Cardiac muscle cell (in vitro differentiated cells and primary cell): ENCODE measurements around the gene TESK1. TPM values are rescaled to one million over a fixed set of nuclear protein-coding genes. Genes with fewer than 3 reads are reported as not detected.

Source experiments
- DNase-seq, 2 donors: peaks; one replicate each; pipeline versions ENCODE4 v3.0.0 to v3.0.0-alpha.2; 2010 to 2017; ENCODE audit warnings: low read depth in 1 of 2, low spot score in 1 of 2
- H3K27ac ChIP-seq: fragments of 200-600 bp; sonication (generic); 2 replicates; pipeline ENCODE4 v1.5.1; 2016
- H3K27me3 ChIP-seq: fragments of 200-600 bp; sonication (generic); 2 replicates; pipeline ENCODE4 v1.6.0; 2016; ENCODE audit warnings: control low read depth
- H3K36me3 ChIP-seq: fragments of 200-600 bp; sonication (generic); 2 replicates; pipeline ENCODE4 v1.5.1; 2016; ENCODE audit warnings: control low read depth
- H3K4me1 ChIP-seq: fragments of 200-600 bp; sonication (generic); 2 replicates; pipeline ENCODE4 v1.8.1; 2017; ENCODE audit warnings: low read depth, mild to moderate bottlenecking, mixed run types
- H3K4me3 ChIP-seq: fragments of 200-600 bp; sonication (generic); 2 replicates; pipeline ENCODE4 v1.5.1; 2016; ENCODE audit warnings: mild to moderate bottlenecking
- H3K9me3 ChIP-seq: fragments of 200-600 bp; sonication (generic); 2 replicates; pipeline ENCODE4 v1.5.1; 2017; ENCODE audit warnings: low read depth, mild to moderate bottlenecking, control low read depth
- polyA plus RNA-seq: library from polyadenylated mRNA; unstranded; fragments of >200 nt; fragmentation: Nextera tagmentation; extraction: Ambion mirVana; gene quantifications from 2 replicates; pipeline ENCODE4 v1.2.1, GENCODE V29; 2016
- total RNA-seq: library from RNA; depleted of rRNA; stranded (reverse); fragments of >200 nt; gene quantifications from 2 replicates; pipeline ENCODE4 v1.2.3, GENCODE V29; 2016
- TF ChIP-seq, protein P1 (sequence below): IDR thresholded peaks from 2 replicates; pipeline ENCODE4 v1.5.1; 2012; ENCODE audit warnings: low read depth, mild to moderate bottlenecking, low read length

Gene TESK1, protein sequence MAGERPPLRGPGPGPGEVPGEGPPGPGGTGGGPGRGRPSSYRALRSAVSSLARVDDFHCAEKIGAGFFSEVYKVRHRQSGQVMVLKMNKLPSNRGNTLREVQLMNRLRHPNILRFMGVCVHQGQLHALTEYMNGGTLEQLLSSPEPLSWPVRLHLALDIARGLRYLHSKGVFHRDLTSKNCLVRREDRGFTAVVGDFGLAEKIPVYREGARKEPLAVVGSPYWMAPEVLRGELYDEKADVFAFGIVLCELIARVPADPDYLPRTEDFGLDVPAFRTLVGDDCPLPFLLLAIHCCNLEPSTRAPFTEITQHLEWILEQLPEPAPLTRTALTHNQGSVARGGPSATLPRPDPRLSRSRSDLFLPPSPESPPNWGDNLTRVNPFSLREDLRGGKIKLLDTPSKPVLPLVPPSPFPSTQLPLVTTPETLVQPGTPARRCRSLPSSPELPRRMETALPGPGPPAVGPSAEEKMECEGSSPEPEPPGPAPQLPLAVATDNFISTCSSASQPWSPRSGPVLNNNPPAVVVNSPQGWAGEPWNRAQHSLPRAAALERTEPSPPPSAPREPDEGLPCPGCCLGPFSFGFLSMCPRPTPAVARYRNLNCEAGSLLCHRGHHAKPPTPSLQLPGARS
- total RNA-seq (32.4 and 42.5 TPM in 2 replicates), polyA plus RNA-seq (30.3 and 30.8 TPM in 2 replicates)

GRCh38 chr9:35604578-35605350, at the start of gene TESK1:
TESK1 (plus strand) TSS chr9:35605262; CDS start chr9:35605620, 358 bp downstream.
- Histone ChIP-seq H3K9me3 (no peaks in the 10 kb centered on the region), H3K27me3 (no peaks in the 10 kb centered on the region), H3K36me3 (peaks cover 10% of the 10 kb centered on the region), H3K27ac (peak within 1 kb of the TSS; percentile 82), H3K4me1 (peaks cover 3% of the 10 kb centered on the region), H3K4me3 (peak within 1 kb of the TSS; percentile 66)
- DNase-seq, result peak; percentile 65 to 89
- TF ChIP-seq, protein P1, sequence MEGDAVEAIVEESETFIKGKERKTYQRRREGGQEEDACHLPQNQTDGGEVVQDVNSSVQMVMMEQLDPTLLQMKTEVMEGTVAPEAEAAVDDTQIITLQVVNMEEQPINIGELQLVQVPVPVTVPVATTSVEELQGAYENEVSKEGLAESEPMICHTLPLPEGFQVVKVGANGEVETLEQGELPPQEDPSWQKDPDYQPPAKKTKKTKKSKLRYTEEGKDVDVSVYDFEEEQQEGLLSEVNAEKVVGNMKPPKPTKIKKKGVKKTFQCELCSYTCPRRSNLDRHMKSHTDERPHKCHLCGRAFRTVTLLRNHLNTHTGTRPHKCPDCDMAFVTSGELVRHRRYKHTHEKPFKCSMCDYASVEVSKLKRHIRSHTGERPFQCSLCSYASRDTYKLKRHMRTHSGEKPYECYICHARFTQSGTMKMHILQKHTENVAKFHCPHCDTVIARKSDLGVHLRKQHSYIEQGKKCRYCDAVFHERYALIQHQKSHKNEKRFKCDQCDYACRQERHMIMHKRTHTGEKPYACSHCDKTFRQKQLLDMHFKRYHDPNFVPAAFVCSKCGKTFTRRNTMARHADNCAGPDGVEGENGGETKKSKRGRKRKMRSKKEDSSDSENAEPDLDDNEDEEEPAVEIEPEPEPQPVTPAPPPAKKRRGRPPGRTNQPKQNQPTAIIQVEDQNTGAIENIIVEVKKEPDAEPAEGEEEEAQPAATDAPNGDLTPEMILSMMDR, result no peak

DNA sequence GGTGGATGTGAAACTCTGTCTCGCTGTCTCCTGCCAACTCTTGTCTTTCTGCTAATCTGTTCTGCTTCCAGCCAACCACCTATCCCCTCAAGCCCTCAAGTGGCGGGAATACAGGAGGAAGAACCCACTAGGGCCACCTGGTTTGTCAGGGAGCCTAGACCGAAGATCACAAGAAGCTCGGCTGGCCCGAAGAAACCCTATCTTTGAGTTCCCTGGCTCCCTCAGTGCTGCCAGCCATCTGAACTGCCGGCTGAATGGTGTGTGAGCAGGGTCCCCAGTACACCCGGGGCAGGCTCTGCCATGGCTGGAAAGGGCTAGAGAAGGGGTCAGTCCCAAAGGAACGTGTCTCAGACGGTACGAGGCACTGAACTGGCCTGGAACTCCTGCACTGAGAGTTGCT, 49.2 kb upstream of the TESK1 start:
- TF ChIP-seq, protein P1, result no peak
- Histone ChIP-seq H3K36me3 (peaks cover 13% of the 10 kb centered on the region), H3K4me3 (no peak overlapping the region)

DNA sequence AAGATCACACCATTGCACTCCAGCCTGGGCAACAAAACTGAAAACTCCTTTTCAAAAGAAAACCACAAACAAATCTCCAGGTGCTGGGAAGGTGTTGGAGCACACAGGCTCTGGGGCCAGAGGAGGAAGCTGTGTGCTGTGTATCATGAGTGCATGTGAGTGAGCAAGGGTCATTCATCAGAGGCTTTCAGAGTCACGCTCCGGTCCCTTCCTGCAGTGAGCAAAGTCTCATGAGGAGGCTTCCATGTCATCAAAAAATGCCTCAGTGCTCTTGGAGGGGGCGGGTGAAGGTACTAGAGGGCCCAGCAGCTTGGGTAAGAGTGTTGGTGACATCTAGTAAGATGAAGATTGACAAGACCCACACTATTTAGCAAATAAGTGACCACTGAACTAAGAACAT, 48.3 kb upstream of the TESK1 start:
- Histone ChIP-seq H3K4me3 (no peak overlapping the region), H3K27ac (no peak overlapping the region), H3K4me1 (peaks cover 6% of the 10 kb centered on the region), H3K27me3 (no peaks in the 10 kb centered on the region), H3K9me3 (no peaks in the 10 kb centered on the region), H3K36me3 (peaks cover 13% of the 10 kb centered on the region)
- no peak for DNase-seq
- TF ChIP-seq, protein P1, result no peak

More for the DNA sequence above, 49.2 kb upstream of the TESK1 start:
- H3K27me3 ChIP-seq, result no peaks in the 10 kb centered on the region
- H3K4me1 ChIP-seq, result peaks cover 6% of the 10 kb centered on the region
- H3K9me3 ChIP-seq, result no peaks in the 10 kb centered on the region
- H3K27ac ChIP-seq, result no peak overlapping the region
- DNase-seq, result no peak

DNA sequence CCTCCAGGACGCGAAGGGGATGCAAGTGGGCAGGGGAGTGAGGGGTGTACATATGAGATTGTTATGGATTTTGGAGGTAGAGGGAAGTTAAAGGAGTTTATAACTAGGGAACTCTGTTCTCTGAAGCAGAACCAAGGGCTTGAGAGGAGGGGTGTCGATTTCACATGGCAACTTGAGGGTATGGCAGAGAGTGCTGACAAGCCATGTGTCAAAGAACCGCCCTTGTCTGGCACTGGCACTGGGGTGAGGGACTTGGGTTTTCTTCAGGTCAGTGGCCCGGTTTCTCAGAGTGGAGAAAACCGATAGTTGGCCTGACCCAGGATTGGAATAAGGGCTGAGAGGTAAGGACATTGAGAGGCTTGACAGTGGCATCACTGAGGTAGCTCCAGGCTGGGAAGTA, 47.7 kb upstream of the TESK1 start:
- Histone ChIP-seq H3K4me1 (peaks cover 6% of the 10 kb centered on the region), H3K9me3 (no peaks in the 10 kb centered on the region), H3K27ac (no peak overlapping the region), H3K4me3 (no peak overlapping the region), H3K36me3 (peaks cover 13% of the 10 kb centered on the region), H3K27me3 (no peaks in the 10 kb centered on the region)
- TF ChIP-seq, protein P1, result no peak
- DNase-seq, result no peak

DNA sequence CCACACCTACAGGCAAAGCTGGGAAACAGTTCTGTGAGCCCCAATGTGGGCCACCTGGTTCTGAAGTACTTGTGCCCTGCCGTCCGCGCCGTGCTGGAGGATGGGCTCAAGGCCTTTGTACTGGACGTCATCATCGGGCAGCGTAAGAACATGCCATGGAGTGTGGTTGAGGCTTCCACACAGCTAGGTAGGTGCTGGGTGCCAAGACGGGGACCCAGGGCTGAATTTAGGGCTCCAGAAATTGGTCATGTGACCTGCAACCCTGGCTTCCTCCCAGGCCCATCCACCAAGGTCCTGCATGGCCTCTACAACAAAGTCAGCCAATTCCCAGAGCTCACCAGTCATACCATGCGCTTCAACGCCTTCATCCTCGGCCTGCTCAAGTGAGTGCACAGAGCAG, 46.9 kb upstream of the TESK1 start:
- no peak for DNase-seq
- Histone ChIP-seq H3K9me3 (no peaks in the 10 kb centered on the region), H3K27me3 (no peaks in the 10 kb centered on the region), H3K27ac (no peak overlapping the region), H3K4me3 (no peak overlapping the region), H3K36me3 (peaks cover 13% of the 10 kb centered on the region), H3K4me1 (peaks cover 6% of the 10 kb centered on the region)
- TF ChIP-seq, protein P1, result no peak
